SKM-1 treated with dmso at 0.1 percent for 144 hours (cell line): Measurements from ENCODE around the gene SRRT.
"Not testable (repeated sequence)": the region's sequence is repeated elsewhere in the genome, so short reads cannot be mapped to it uniquely, and the experiment has no call there.

ENCODE experiments used
- DNase-seq: peaks from one replicate; lab custom pipeline; 2025; ENCODE audit not compliant: unreplicated experiment; lab: John Stamatoyannopoulos, UW

The SRRT gene

GRCh38 chr7:100893910-100894721 is 19.2 kb downstream of the SRRT start:
- no peak for DNase-seq

DNA sequence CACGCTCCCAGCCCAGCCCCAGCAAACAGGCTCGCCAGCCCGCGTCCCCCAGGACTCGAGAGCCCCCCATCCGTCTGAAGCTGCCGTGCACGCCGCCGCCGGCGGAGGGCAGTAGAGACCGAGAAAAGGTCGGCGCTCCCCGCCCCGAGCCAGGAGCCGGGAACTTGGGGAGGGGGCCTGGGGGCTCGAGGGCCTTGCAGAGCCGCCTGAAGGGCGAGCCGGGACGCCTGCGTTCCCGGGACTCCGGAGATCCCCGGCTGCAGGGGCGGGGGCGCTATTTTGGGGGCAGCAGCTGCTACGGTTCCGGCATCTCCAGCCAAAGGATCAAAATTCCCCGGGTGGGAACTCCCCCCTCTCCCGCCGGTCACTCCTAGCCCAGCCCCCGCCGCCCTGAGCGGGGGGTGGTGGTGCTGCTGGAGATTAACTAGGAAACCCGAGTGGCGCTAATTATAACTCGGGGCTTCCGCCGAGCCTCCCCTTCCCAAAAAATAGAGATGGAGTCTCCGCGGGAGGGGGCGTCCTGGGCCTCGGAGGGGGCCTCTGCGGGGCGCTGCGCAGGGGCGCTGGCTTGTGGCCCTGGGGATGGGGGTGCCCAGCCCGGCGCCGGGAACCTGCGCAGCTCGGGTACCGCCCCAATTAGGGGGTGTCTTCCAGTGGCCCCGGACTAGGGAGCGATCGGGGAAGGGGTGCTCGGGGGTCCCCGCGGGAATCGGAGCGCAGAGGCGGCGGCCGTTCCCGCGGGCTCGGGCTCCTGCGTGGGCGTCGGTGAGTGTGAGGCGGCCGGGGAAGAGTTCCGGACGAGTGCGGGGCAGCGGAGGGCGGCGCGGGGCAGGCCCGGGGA is 20.2 kb downstream of the SRRT start:
- peak; percentile 10 for DNase-seq

GRCh38 chr7:100895701-100895955 is 20.7 kb downstream of the SRRT start, which contains the start of gene ACHE:
Gene ACHE (minus strand): TSS chr7:100895888. CDS start chr7:100894232, 1,656 bp downstream.
- DNase-seq, result no peak

GRCh38 chr7:100895956-100896731 is 21.2 kb downstream of the SRRT start:
- peak; percentile 26 for DNase-seq

GRCh38 chr7:100896732-100897608 is 22.1 kb downstream of the SRRT start:
- DNase-seq, result peak; percentile 28

DNA sequence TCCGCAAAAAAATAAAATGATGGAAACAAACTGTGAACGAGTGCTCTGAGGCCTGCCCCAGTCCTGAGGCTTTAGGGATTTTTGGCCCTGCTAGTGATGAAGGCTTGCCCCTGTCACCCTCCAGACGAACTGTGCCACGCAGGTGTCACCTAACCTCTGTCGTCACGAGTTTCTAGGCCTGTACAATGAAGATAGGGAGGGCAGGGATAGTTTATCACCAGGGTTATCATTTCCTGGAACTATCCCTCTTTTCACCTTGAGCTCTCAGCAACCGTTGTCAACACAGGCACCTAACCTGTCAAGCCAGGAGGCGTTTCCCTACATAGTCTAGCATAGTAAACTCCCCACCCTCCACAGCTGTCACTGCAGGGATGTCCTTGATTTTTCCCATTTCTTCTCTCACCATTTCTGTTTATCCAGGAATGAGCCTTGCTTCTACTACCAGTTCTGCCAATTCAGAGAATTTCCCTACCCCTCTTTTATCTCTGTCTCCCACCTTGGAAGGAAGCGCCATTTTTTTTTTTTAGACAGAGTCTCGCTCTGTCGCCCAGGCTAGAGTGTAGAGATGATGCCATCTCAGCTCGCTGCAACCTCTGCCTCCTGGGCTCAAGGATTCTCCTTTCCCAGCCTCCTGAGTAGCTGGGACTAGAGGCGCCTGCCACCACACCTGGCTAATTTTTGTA is 23.0 kb downstream of the SRRT start:
- DNase-seq, result no peak

DNA sequence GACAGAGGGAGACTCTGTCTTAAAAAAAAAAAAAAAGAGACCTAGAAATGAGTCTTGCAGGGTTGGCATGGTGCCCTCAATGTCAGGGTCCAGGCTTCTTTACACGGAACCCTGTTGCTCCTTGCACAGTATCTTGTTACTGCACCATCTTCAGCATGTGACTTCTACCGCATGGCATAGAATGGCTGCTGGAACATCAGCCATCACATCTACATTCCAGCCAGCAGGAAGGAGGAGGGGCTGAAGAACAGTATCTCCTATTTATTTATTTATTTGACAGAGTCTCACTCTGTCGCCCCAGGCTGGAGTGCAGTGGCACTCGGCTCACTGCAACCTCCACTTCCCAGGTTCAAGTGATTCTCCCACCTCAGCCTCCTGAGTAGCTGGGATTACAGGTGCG is 24.5 kb downstream of the SRRT start:
- DNase-seq, result no peak

DNA sequence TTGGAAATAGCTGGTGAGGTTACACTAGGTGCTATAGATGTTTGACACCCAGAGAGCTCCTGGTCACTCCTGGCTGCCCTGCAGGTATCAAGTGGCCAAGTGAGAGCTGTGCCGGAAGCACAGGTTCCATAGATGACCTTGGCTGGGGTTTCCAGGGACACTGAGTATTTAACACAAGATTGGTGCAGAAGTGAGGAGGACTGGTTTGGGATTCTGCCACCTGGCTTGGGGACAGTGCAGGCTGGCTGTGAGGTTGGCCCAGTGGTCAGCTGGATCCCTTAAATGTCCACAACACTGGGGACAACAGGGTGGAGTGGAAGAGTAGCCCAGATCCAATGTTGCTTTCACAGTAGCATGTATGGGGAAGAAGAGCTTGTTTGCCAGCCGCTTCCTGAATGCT is 26.1 kb downstream of the SRRT start:
- DNase-seq, result no peak

DNA sequence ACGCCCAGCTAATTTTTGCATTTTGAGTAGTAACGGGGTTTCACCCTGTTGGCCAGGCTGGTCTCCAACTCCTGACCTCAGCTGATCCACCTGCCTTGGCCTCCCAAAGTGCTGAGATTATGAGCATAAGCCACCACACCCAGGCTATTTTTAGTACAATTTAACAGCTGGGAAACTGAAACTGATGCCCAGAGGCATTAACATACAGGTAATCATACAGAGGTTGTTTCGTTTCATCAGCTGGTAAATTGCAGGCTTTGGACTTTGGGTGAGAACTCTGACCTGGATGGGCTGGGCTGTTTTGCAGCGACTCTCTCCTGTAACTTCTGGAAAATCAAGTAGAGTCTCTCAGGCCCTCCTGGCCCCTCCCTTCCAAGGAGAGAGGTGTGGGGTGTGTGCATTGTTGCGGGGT is 27.0 kb downstream of the SRRT start:
- DNase-seq, result no peak

GRCh38 chr7:100902638-100903037 is 27.7 kb downstream of the SRRT start:
- DNase-seq, result no peak

GRCh38 chr7:100908512-100908911 is 33.6 kb downstream of the SRRT start:
- DNase-seq, result no peak

DNA sequence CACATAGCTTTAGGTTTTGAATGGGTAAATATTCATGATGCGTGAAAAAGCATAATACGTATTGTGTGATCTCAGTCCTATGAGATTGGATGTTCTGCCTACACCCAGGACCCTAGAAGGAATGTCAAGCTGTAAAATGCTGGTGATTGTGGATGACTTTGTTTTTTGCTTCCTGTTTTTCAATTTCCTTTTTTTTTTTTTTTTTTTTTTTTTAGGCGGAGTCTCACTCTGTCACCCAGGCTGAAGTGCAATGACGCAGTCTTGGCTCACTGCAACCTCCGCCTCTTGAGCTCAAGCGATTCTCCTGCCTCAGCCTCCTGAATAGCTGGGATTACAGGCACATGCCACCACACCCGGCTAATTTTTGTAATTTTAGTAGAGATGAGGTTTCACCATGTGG is 35.5 kb downstream of the SRRT start:
- DNase-seq, result peak; percentile 35

GRCh38 chr7:100911484-100911883 is 36.6 kb downstream of the SRRT start:
- DNase-seq, result no peak

DNA sequence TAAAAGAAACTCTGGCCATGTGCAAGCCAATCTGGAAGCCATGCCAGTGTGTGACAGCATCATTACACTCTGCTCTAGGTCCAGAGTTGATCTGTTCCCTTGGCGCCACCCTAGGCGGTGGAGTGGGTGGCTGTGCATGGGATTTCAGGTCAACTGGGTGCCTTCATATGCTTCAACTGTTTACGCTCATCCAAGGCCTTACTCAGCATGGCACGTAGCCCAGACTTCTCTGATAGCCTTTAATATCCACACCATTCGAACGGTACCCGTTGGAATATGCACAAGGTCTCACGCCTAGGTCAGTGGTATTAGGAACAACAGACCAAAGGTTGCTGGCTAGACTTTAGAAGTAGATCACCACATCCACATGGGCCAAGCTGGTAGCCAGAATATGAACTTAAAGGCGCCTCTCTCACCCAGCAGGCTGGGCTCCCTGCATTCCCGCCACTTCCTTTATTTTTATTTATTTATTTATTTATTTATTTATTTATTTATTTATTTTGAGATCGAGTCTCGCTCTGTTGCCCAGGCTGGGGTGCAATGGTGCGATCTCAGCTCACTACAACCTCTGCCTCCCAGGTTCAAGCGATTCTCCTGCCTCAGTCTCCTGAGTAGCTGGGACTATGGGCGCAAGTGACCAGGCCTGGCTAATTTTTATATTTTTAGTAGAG is 39.4 kb downstream of the SRRT start:
- no peak for DNase-seq

DNA sequence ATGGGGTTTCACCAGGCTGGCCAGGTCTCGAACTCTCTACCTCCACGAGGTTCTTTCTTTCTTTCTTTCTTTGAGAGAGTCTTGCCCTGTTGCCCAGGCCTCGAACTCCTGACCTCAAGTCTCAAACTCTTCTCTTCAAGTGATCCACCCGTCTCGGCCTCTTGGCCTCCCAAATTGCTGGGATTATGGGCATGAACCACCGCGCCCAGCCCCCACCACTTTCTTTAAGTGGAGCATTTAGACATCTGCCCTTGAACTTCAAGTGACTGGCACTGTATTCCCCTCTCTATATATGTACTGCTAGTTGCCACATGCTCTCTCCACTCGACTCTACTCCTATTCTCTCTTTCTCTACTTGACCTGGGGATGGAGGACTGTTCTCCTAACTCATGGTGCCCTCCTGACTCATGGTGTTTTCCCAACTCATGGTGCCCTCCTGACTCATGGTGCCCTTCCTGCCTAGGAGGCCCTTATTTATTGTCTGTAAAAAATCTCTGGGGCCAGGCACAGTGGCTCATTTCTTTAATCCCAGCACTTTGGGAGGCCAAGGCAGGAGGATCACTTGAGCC is 40.1 kb downstream of the SRRT start:
- DNase-seq, result no peak

- DNase-seq, result not testable (repeated sequence)
Measured at GRCh38 chr7:100919335-100919734, 44.4 kb downstream of the SRRT start.

GRCh38 chr7:100919779-100920437 is 45.0 kb downstream of the SRRT start:
- not testable (repeated sequence) for DNase-seq

DNA sequence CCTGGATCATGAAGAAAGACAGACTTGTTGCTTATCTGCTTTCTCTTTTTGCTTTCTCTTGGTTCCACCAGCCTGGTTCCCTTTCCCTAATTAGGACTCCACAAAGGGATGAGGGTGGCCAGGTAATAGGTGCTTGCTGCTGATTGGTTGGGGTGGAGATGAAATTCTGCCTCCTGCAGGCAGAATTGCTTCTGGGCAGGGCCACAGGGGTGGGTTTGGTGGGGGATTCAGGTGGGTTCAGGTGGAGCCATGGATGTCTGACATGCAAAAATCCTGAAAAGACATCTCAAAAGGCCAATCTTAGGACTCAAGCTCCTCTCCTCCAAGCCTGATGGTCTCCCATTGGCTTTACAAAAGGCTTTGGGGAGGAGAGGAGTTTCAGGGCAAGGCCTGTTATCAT is 46.1 kb downstream of the SRRT start:
- no peak for DNase-seq

DNA sequence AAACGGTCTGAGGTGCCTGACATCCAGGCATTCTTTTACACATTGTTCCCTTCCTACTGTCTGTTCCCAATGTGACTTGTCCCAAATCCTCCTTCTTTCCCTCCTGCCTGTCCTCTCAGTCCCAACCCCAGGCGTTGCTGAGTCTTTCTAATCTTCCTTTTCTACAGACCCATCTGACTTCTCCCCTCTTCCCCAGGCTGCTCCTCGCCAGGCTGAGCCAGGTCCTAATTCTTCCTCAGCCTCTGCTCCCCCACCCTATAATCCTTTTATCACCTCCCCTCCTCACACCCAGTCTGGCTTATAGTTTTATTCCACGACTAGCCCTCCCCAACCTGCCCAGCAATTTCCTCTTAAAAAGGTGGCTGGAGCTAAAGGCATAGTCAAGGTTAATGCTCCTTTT is 48.7 kb downstream of the SRRT start:
- not testable (repeated sequence) for DNase-seq
